IPS-20b (cell line): Measurements from ENCODE around the gene DPEP2.
"Not testable (repeated sequence)": the region's sequence is repeated elsewhere in the genome, so short reads cannot be mapped to it uniquely, and the experiment has no call there.

Experiments used
- H3K27ac ChIP-seq: one replicate; pipeline ENCODE4 v1.5.1; 2013; ENCODE audit warnings: low read length
- H3K27me3 ChIP-seq: 2 replicates; pipeline ENCODE4 v1.6.1; 2013; ENCODE audit warnings: mild to moderate bottlenecking, low read length, inconsistent platforms; ENCODE audit not compliant: insufficient read depth
- H3K36me3 ChIP-seq: 2 replicates; pipeline ENCODE4 v1.6.1; 2013; ENCODE audit warnings: low read depth, mild to moderate bottlenecking, inconsistent platforms, low read length, moderate library complexity; ENCODE audit not compliant: insufficient read depth
- H3K4me1 ChIP-seq: 2 replicates; pipeline ENCODE4 v1.6.1; 2013; ENCODE audit warnings: mild to moderate bottlenecking, control low read depth, inconsistent platforms, low read length, moderate library complexity; ENCODE audit not compliant: insufficient read depth
- H3K4me3 ChIP-seq: 2 replicates; pipeline ENCODE4 v1.5.1; 2013; ENCODE audit warnings: mild to moderate bottlenecking, low read length, inconsistent platforms
- H3K9ac ChIP-seq: 2 replicates; pipeline ENCODE4 v1.6.1; 2013; ENCODE audit warnings: low read depth, mild to moderate bottlenecking, inconsistent platforms, low read length, moderate library complexity
- H3K9me3 ChIP-seq: 2 replicates; pipeline ENCODE4 v1.6.1; 2013; ENCODE audit warnings: mild to moderate bottlenecking, low read depth, low read length, inconsistent platforms; ENCODE audit not compliant: insufficient read depth

Gene DPEP2

GRCh38 chr16:67937713-67938112 lies 61.6 kb downstream of the DPEP2 start:
- H3K36me3 ChIP-seq, H3K4me1 ChIP-seq, H3K27me3 ChIP-seq, H3K9me3 ChIP-seq, H3K4me3 ChIP-seq, H3K9ac ChIP-seq, H3K27ac ChIP-seq: not testable (repeated sequence)
